NCI-H1092 treated with DMSO at 0.1 percent for 48 hours (cell line): ENCODE results near the gene RYR3.

Experiments
- DNase-seq: peaks from one replicate; lab custom pipeline; 2025; lab: John Stamatoyannopoulos, UW

Gene RYR3

GRCh38 chr15:33384307-33384706, 73.5 kb downstream of the RYR3 start:
- no peak for DNase-seq

GRCh38 chr15:33392453-33392852, 81.7 kb downstream of the RYR3 start:
- no peak for DNase-seq

GRCh38 chr15:33393546-33393945, 82.8 kb downstream of the RYR3 start:
- no peak for DNase-seq

- DNase-seq: no peak
Measured at GRCh38 chr15:33395321-33395720, 84.6 kb downstream of the RYR3 start.

DNA sequence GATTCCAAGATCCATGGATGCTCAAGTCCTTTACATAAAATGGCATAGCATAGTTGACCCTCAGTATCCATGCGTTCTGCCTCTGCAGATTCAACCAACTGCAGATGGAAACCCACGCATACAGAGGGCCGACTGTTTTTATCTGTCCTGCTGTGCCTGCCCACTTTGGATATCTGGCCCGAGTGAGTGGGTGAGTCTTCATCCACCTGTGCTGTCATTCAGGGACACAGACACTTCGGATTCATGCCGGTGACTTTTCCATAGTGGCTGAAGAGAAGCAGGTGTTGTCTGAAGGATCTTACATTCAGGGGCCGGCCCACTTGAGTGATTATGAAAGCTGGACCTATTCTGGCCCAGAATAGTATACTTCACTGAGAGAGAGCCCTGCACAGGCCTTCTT, 85.1 kb downstream of the RYR3 start:
- DNase-seq: no peak

DNA sequence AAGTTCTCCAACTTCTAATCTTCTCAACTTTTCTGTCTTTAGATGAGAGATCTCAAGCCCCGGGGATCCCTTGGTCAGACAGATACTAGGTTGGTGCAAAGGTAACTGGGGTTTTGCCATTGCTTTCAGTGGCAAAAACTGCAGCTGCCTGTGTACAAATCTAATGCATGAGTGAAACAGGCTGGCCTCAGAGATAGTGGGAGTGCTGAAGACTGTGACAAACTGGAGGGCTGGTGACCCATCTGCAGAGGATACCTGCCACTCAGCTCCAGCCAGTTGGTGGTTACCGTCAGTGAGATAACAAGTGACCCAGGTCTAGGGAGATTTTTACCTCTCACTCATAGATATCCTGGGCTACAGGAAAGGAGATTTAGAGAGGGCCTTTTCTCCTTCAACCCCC, 85.7 kb downstream of the RYR3 start:
- no peak for DNase-seq

- no peak for DNase-seq
Measured at GRCh38 chr15:33398555-33398954, 87.8 kb downstream of the RYR3 start.

DNA sequence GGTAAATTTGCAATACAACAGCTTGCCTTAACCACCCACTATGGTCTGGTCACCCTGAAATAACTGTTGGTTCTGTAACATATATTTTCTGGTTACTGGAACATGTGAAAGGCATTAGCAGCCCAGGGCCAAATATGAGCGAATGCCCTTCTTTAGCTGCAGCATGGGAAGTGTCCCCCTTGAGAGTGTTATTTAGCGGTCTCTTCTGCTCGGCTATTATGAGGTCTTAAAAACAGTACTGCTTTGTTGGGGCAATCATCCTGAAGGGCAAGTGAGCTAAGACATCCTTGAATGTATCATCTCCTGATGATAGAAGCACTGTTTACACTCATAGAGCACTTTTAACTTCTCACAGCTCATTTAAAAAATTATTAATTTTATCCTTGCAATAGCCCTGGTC, 90.2 kb downstream of the RYR3 start:
- no peak for DNase-seq

GRCh38 chr15:33402600-33402999, 91.8 kb downstream of the RYR3 start:
- no peak for DNase-seq

- DNase-seq: no peak
Measured at GRCh38 chr15:33405096-33405495, 94.3 kb downstream of the RYR3 start.

GRCh38 chr15:33411596-33412540, 101.1 kb downstream of the RYR3 start:
- DNase-seq: no peak

DNA sequence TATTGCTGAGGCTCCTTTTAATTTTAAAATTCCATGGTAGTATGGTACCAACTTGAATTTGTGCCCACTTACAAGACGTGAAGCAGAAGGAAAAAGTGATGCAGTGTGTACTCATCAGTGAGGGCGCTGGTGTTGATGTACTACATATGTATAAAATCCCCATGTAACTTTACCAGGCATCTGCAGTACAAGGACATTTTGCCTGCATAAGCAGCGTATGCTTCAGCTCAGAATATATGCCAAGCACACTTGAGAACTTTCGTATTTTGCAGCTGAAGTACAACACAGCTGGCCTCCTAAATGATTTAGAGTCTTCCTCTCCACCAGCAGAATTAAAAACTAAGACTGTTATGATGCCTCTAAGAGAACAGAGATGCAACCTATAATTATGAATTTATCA, 108.9 kb downstream of the RYR3 start:
- DNase-seq: no peak

DNA sequence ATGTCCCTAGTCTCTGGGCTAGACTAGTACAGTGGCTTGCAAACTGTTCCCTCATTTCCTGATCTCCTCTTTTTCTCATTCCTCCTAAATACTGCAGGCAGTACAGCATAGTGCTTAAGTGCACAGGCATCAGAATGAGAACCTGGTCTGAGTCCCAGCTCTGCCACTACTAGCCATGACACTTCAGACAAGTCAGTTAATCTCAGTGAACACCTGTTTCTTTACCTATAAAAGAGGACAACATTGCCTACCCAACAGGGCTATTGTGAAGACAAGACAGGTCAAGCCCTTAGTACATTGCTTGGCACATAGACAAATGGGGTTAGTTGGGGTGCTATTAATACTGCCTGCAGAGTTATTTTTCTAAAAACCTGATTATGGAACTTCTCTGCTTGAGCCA, 113.3 kb downstream of the RYR3 start:
- no peak for DNase-seq

GRCh38 chr15:33425142-33425541, 114.4 kb downstream of the RYR3 start:
- DNase-seq: no peak

GRCh38 chr15:33430577-33430976, 119.8 kb downstream of the RYR3 start:
- DNase-seq: no peak

- no peak for DNase-seq
Measured at GRCh38 chr15:33433821-33434220, 123.1 kb downstream of the RYR3 start.

- DNase-seq: no peak
Measured at GRCh38 chr15:33438396-33438795, 127.6 kb downstream of the RYR3 start.

GRCh38 chr15:33440900-33441299, 130.1 kb downstream of the RYR3 start:
- DNase-seq: no peak

GRCh38 chr15:33442449-33442848, 131.7 kb downstream of the RYR3 start:
- no peak for DNase-seq

GRCh38 chr15:33443708-33444107, 132.9 kb downstream of the RYR3 start:
- no peak for DNase-seq

- DNase-seq: no peak
Measured at GRCh38 chr15:33445984-33446383, 135.2 kb downstream of the RYR3 start.

- DNase-seq: no peak
Measured at GRCh38 chr15:33448151-33448550, 137.4 kb downstream of the RYR3 start.

GRCh38 chr15:33448961-33449606, 138.3 kb downstream of the RYR3 start:
- no peak for DNase-seq
